Stimulated activated CD4-positive, alpha-beta T cell treated with anti-CD3 and anti-CD28 coated beads, TNF-alpha, amount 100 ng/mL, for 48 hours (primary cell): ENCODE results near the gene TOB2.

Experiments used
- DNase-seq, 3 donors: peaks; one replicate each; pipeline ENCODE4 v3.0.0-alpha.2; 2020; ENCODE audit warnings: low read depth in 3 of 3

The TOB2 gene, protein sequence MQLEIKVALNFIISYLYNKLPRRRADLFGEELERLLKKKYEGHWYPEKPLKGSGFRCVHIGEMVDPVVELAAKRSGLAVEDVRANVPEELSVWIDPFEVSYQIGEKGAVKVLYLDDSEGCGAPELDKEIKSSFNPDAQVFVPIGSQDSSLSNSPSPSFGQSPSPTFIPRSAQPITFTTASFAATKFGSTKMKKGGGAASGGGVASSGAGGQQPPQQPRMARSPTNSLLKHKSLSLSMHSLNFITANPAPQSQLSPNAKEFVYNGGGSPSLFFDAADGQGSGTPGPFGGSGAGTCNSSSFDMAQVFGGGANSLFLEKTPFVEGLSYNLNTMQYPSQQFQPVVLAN

DNA sequence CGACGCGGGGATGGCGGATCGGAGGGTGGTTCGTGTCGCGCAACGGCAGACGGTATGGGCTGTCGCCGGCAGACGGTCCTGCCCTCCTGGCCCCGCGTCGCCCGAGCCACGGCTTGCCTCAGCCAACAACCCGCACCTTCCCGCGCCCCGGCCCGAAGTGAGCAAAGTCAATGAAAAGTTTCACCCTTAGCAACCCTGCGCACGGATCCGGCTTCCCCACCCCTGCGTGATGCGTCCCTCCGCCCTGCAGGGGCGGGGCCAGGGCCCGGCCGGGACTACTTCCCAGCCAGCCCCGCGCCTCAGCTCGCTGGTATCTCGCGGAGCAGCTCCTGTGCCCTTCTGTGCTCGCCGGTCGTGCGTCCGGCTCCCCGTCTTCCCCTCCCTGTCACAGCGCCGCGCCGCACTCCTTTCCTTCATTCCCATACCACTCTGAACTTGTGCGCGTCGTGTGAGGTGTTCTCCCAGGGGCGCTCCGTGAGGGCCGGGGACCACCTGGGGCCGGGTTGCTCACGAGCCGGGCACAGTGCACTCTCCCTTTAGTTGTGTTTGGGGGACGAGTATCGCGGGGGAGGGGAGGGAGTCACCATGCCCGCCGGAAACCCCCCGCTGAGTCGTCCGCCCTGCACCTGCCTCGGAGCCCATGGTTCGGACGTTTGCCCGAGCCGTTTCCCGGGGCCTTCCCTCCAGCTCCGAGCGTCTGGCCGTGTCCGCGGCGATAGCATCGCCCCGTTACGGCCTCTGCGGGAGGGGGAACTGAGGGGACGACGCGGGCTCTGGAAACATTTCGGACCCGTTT is at the start of gene TOB2:
TSS of gene TOB2 (minus strand) at position 163 of the 796 bp plus-strand sequence. CDS start 9,456 bp downstream, outside the sequence.
- peak; percentile 90 to 93 (median 90) for DNase-seq

DNA sequence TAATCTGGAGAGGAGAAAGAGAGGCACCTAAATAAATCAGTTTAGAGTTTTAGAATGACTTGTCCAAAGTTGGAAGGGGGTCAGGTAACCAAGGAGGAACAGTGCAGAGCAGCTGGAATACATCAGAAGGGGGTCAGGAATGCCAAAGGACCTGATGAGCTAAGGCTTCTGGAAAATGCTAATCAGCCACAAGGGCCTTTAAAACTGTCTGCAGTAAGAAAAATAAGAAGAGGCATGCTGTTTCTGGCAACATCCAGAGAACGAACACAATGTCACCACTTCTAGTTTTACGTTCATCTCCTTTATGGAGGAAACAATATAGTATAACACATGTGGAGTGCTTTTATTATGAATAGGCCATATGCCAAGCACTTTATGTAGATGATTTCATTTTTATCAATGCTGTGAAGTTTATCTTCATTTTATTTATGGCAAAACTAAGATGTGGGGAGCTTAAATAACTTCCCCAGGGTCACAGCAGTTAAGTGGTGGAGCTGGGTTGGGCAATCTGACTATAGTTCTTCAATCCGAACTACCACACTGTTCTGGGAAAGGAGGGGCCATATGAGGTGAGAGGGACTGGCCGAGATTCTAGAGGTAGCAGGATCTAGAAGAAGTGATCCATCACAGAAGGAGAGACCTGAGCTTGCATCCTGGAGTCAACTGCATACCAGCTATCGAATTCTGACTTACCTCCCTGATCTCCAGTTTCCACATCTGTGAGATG is 44.9 kb upstream of the TOB2 start:
- DNase-seq: no peak

DNA sequence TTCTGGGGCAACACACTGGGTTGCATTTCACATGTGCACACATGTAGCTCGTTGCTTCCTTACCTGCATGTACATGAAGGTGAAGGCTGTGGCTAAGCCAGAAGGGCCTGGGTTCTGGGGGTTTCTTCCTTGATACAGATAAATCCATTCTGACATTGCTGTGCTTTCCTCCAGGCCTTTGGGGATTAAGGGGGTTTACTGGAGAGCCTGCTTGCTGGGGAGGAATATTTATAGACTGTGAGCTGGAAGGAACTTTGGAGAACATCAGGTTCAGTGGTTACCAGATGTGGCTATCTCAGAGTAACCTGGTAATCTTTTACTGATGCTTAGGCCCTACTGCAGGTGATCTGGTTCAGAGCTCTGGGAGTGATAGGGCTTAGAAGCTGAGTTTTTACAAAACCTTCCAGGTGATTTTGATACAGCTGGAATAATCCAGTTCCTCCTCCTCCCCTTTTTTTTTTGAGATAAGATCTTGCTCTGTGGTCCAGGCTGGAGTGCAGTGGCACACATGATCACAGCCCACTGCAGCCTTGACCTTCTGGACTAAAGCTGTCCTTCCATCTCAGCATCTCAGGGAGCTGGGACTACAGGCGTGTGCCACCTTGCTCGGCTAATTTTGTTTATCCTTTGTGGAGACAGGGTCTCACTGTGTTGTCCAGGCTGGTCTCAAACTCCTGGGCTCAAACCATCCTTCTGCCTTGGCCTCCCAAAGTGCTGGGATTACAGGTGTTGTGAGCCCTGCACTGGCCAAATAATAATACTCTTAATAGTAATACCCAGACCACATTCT is 42.2 kb upstream of the TOB2 start:
- DNase-seq: no peak

DNA sequence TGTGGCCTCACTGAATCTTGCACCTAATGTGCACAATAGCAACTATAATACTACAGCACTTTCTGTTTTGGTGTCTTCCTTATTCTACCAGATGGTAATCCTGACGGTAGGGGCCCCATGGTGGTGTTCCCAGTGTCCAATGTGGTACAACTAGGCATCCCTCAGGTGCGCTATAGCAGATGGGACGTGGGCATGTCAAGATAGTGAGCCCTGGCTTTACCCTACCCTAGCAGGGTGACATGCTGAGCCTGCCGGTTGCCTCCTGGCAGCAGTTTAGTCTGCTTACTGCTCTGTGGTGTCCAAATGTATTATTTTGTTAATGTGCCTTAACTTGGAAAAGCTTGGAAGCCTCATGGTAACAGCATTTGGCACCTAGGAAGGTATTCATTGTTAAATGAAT is 41.5 kb upstream of the TOB2 start:
- no peak for DNase-seq

DNA sequence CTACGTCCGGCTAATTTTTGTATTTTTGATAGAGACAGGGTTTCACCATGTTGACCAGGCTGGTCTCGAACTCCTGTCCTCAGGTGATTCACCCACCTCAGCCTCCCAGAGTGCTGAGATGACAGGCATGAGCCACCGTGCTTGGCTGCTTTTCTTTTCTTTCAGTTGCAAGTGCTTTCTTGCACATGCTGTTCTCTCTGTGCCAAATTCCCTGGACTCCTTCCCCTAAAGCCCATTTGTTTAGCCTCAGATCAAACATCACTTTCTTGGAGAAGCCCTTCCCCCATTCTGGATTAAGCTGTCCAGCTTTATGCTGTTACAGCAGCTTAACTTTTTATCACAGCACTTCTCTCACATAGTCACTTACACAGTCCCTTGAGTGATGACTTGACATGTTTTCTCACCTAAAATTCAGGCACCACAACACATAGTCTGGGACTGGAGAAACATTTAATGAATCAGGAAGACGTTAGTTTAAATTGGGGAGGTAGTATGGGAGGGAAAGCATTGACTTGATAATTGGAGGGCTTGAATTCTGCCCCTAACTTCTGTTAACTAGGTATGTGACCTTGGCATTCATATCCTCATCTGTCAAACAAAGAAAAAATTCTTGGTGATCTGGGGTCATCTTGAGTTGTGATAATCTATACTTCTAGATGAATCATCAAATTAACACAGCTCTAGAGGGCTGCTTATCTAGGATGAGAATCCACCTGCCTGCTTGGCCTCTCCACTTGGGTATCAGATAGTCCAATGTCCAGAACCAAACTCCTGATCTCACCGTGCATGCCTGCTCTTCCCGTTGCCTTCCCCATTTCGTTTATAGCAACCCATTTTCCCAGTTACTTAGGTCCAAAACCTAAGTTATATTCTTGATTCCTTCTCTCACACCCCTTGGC is 40.7 kb upstream of the TOB2 start:
- DNase-seq: no peak

DNA sequence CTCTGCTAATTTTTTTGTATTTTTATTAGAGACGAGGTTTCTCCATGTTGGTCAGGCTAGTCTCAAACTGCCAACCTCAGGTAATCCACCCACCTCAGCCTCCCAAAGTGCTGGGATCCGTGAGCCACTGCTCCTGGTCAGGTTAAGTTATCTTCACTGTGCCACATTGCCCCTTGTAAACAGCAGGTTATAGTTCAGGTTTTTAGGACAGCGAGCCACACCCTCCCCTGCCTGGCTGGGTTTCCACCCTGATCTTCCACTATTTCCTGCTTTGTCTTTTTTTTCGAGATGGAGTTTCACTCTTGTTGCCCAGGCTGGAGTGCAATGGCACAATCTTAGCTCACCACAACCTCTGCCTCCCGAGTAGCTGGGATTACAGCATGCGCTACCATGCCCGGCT is 38.4 kb upstream of the TOB2 start:
- DNase-seq: no peak

DNA sequence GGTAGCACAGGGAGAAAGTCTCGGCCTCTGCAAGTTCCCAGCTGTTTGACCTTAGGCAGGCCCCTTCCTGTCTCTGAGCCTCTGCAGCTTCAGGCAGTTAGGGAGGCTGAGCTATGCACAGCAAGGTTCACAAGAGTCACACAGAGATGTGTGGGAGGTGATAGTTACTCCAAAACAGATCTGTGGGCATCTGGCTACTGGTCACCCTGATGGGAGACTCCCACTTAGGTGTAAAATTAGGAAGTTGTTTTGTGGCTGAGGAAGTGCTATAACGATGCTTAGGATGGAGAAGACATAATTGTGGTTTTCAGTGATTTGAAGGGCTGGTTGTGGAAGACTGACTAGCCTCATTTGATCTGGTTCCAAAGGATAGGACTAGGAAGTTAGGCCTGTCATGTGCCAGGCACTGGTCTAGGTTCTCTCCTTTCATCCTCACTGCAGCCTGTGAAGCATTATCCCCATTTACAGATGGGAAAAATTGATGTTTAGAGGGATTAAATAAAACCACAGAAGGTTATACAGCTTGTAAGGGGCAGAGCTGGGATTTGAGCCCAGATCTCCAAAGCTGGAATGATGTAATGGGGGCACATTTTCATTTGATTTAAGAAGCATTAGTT is 35.8 kb upstream of the TOB2 start:
- DNase-seq: no peak

DNA sequence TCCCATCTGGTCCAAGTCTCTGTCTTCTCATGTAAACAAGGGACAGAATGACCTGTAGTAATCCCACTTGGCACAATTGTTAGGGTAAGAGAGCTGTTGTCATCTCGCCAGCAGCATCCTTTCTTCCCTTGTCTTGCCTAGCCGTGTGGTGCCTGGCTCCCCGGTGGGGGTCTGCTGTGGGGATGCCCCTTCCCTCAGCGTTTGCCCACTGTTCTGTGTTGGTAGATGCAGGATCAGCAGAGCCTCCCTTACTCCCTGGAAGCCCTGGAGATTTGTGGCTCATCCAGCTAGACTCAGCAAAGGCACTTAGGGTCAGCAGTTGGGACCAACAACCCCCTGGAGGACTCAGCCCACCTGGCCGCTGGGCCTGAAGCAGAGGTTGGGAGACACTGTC is 35.3 kb upstream of the TOB2 start:
- no peak for DNase-seq

DNA sequence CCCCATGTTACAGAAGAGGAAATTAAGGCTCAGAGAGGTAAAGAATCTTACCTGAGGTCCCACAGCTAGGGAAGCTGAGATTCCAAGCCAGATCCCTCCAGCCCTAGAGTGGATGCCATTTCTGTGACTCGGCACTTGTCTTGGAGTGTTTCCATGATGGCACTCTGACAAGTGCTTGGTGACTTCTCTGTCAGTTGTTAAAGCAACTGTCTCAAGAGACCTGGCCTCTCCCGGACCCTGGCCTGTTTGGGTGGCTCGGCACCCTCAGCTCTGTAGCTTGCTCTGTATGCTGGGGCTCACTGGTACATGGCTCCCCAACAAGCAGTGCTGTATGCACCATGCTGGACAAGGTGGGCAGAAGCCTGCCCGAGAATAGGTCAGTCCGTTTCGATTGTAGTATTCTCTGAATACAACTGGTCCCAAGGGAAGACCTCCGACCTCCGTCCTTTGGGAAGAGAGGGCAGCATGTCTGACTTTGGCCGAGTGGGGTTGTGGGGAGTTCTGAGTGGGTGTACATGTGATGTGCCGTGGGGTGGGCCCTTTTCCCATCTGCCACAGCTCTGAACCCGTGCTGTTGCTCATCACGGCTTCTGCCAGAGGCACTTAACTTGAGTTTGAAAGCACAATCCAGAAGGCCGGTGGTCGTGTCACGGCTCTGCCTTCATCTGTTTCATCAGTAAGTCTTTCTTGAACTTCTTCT is 34.7 kb upstream of the TOB2 start:
- DNase-seq: no peak

DNA sequence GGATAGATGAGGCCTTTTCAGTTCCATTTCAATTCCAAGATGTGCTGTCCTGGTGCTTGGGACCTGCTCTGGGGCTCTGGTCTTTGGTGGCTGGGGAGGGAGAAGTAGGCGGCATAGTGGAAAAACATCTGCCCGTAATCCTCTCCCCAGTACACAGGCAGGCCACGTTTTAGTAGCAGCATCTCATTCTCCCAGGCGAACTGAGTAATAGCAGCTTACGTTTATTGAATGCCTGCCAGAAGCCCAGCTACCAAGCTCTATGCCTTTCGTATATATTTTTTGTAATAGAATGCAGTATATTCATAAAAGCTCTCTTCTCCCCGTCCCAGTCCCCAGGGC is 33.8 kb upstream of the TOB2 start:
- no peak for DNase-seq

DNA sequence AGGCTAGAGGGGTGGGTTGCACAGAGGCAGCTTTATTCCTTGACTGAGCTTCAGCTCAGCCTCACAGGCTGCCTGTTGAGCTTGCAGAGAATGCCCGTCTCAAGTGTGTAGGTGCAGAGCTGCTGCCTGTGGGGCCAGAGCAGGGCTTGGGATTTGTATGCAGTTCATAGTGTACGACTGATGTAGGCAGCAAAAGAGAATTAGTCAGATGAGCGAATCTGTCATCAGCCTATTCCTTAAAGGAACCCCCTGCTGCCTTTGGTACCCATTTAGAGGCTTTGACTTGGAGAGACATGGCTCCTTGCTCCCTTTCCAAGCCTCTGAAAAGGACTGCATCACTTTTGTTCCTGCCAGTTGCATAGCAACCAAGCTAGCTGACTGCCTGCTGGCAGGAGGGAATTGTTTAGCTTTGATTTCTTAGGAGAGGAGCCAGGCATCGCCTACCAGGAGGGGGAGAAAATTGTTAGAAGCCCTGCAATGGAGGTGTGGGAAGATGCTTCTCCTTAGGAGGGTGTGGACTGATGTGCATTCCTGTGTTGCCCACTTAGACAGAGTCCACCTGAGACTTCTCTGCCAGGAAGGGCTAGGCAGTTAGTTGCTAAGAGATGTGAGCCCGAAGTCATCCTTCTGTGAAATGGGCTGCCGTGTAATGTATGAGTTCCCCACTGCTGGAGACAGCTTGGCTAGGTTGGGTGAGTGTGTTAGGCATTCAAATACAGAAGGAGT is 33.2 kb upstream of the TOB2 start:
- no peak for DNase-seq

DNA sequence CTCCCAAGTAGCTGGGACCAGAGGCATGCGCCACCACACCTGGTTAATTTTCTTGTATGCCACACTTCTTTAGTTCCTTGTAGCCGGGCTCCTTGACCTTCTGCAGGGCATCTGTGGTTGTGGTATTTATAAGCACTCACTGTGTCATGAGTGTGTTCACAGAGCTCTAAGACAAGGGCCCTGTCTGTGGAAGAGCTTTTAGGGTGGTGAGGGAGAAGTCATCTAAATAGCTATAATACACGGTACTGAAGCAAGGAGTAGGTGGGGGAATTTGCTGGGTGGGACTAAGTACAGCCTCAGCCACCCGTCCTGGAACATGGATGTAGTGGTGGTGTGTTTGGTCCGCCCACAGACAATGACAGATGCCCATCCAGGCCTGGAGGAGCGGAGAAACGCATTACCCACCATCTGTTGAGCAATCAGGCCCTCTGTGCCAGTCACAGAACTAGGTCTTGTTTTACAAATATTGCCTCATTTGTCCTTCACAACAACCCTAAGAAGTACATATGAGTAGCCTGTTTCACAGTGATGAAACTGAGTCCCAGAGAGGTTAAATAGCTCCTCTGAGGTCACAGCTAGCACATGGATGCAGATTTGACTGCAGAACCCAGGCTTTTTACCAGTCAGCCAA is 32.4 kb upstream of the TOB2 start:
- no peak for DNase-seq

DNA sequence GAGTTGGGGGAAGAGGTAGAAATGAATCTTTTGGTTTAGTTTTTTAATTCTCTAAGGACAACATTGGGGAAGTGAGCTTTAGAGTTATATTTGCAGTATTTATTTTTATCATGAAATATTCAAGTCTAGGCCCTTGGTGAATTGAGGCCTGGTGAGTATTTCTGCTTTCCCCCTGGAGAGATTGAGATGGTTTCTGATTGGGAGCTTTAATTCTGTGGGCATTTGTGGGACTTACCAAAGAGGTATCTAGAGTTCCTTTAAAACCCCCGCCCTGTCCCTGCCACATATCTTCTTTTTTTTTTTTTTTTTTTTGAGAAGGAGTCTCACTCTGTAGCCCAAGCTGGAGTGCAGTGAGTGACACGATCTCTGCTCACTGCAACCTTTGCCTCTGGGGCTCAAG is 31.9 kb upstream of the TOB2 start:
- DNase-seq: no peak

DNA sequence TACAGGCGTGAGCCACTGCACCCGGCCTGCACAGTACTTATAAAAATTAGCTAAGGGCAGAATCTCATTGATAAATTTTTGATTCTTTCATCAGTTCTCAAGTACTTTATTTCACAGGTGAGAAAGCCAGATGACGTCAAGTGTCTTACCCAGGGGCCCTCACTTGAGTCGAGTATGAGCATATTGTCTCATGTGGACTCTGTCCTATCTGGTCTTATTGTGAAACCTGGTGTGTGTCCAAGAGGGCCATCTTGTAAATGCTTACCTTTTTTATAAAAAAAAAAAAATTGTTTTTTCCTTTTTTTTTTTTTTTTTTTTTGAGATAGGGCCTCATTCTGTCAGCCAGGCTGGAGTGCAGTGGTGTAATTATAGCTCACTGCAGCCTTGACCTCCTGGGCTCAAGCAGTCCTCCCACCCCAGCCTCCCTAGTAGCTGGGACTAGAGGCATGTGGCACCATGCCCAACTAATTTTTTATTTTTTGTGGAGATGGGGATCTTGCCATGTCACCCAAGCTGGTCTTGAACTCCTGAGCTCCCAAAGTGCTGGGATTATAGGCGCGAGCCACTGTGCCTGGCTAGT is 28.4 kb upstream of the TOB2 start:
- DNase-seq: no peak

DNA sequence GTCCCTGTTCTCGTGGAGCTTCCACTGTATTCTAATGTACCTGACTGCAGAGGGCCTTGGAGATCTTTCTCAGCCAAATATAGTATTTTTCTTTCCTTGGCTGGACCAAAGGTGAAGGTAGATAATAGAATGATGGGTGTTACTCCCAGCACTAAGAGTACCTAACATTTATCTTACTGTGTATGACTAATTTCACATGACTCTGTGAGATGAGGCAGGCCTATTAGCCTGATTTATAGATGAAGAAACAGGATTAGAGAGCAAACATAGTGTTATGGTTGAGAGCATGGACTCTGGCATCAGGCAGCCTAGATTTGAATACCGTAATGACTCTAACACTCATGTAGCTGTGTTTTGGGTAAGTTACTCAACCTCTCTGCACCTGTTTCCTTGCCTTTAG is 25.0 kb upstream of the TOB2 start:
- no peak for DNase-seq

DNA sequence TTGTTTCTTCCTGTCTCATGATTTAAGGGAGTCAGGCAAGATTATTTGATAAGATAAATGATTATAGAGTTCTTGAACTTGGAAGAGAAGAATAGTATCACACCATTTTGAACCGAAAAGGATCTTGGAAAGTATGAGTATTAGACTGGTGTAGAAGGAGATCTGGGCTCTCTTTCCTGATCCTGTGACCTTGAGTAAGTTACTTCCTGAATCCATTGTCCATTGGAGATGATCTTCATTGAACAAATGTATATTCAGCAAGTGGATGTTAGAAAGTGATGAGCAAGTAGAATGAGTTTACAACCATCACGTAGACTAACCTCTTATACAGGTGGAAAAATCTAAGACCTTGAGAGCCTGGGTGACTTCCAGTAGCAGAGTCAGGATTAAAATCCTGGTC is 24.3 kb upstream of the TOB2 start:
- no peak for DNase-seq

DNA sequence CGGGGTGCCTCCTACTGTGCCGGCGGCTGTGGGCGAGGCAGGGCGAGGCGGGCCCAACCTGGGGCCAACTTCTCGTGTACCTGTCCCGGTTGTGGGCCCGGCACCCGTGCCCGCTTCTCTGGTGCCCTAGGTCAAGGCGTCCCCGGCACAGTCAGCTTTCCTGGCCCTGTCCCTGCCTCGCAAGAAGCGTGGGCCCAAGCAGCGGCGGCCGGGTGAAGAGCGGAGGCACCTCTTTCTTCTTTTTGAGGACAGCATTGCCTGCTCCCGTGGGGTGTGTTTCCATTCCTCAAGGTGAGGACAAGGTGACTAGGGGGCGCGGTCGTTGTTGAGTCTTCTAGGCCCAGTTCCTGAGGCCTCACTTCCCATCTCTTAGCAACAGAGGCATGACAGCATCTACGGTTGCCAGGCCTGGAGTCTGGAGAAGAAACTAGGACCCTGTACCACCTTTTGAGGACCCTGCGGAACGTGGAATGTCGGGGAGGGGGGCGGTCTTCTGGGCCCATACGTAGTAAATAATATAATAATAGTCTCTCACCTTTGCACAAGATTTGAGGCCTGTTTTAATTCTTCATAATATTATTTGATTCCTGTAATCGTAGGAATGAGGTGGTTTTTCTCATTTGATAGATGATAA is 22.7 kb upstream of the TOB2 start:
- peak in 1 of 3 donors; percentile 27 for DNase-seq
